SK-N-SH treated with all-trans-retinoic acid at 6 μM for 48 hours (cell line): ENCODE results near the gene ZNF664.

Experiments
- ATAC-seq: fragments of 200-7000 bp; cut with Tn5 transposase; 3 replicates; pipeline ENCODE4 v1.9.1; 2020; ENCODE audit warnings: mild to moderate bottlenecking, moderate library complexity
- BACH2 ChIP-seq: fragments of 250-450 bp; sonication (Bioruptor Pico); IDR thresholded peaks from 2 replicates; pipeline ENCODE4 v1.9.0; 2021; ENCODE audit warnings: mild to moderate bottlenecking, borderline replicate concordance
- CSDC2 ChIP-seq: fragments of 250-450 bp; sonication (Bioruptor Pico); IDR thresholded peaks from 2 replicates; pipeline ENCODE4 v1.5.0; 2020; ENCODE audit warnings: mild to moderate bottlenecking, moderate library complexity
- ESRRG ChIP-seq: fragments of 250-450 bp; sonication (Bioruptor Pico); IDR thresholded peaks from 2 replicates; pipeline ENCODE4 v1.6.1; 2021; ENCODE audit warnings: mild to moderate bottlenecking
- GLIS3 ChIP-seq: fragments of 250-450 bp; sonication (Bioruptor Pico); IDR thresholded peaks from 2 replicates; pipeline ENCODE4 v1.5.0; 2020; ENCODE audit warnings: mild to moderate bottlenecking, moderate library complexity
- ISL1 ChIP-seq: fragments of 250-450 bp; sonication (Bioruptor Pico); IDR thresholded peaks from 2 replicates; pipeline ENCODE4 v2.1.2; 2022; ENCODE audit warnings: mild to moderate bottlenecking, moderate library complexity
- PPARA ChIP-seq: fragments of 250-450 bp; sonication (Bioruptor Pico); IDR thresholded peaks from 2 replicates; pipeline ENCODE4 v1.5.0; 2020; ENCODE audit warnings: mild to moderate bottlenecking, borderline replicate concordance
- RARB ChIP-seq: fragments of 250-450 bp; sonication (Bioruptor Pico); IDR thresholded peaks from 2 replicates; pipeline ENCODE4 v1.8.0; 2021; ENCODE audit warnings: mild to moderate bottlenecking, moderate library complexity
- SNAI2 ChIP-seq: fragments of 250-450 bp; sonication (Bioruptor Pico); IDR thresholded peaks from 2 replicates; pipeline ENCODE4 v1.5.0; 2020; ENCODE audit warnings: mild to moderate bottlenecking, moderate library complexity
- TCF4 ChIP-seq: fragments of 250-450 bp; sonication (Bioruptor Pico); IDR thresholded peaks from 2 replicates; pipeline ENCODE4 v1.8.0; 2021; ENCODE audit warnings: mild to moderate bottlenecking, moderate library complexity, borderline replicate concordance
- TOX ChIP-seq: fragments of 250-450 bp; sonication (Bioruptor Pico); IDR thresholded peaks from 2 replicates; pipeline ENCODE4 v1.8.0; 2021; ENCODE audit warnings: mild to moderate bottlenecking, moderate library complexity, borderline replicate concordance
- ZC3H10 ChIP-seq: fragments of 250-450 bp; sonication (Bioruptor Pico); IDR thresholded peaks from 2 replicates; pipeline ENCODE4 v1.5.1; 2021; ENCODE audit warnings: mild to moderate bottlenecking, moderate library complexity
- ZFP3 ChIP-seq: fragments of 250-450 bp; sonication (Bioruptor Pico); IDR thresholded peaks from 2 replicates; pipeline ENCODE4 v1.5.0; 2020; ENCODE audit warnings: mild to moderate bottlenecking, moderate library complexity
- ZNF565 ChIP-seq: fragments of 450-650 bp; formaldehyde crosslinking; conservative IDR thresholded peaks from 2 replicates; pipeline ENCODE4 v1.5.0; 2020; ENCODE audit warnings: low read depth, mild to moderate bottlenecking, moderate library complexity
- ZNF70 ChIP-seq: fragments of 450-650 bp; formaldehyde crosslinking; IDR thresholded peaks from 2 replicates; pipeline ENCODE4 v1.5.0; 2020; ENCODE audit warnings: mild to moderate bottlenecking, moderate library complexity
- TF ChIP-seq, protein P1 (sequence below): fragments of 250-450 bp; sonication (Bioruptor Pico); IDR thresholded peaks from 2 replicates; pipeline ENCODE4 v1.5.1; 2020; ENCODE audit warnings: low read depth, mild to moderate bottlenecking, moderate library complexity
- TF ChIP-seq, protein P2 (sequence below): fragments of 250-450 bp; sonication (Bioruptor Pico); IDR thresholded peaks from 2 replicates; pipeline ENCODE4 v1.8.0; 2021; ENCODE audit warnings: low read depth, mild to moderate bottlenecking, moderate library complexity, borderline replicate concordance
- TF ChIP-seq, protein P3 (sequence below): fragments of 250-450 bp; sonication (Bioruptor Pico); IDR thresholded peaks from 2 replicates; pipeline ENCODE4 v1.5.0; 2020; ENCODE audit warnings: mild to moderate bottlenecking, moderate library complexity
- TF ChIP-seq, protein P4 (sequence below): fragments of 250-450 bp; sonication (Bioruptor Pico); IDR thresholded peaks from 2 replicates; pipeline ENCODE4 v1.8.0; 2020; ENCODE audit warnings: mild to moderate bottlenecking, moderate library complexity, borderline replicate concordance

The ZNF664 gene

DNA sequence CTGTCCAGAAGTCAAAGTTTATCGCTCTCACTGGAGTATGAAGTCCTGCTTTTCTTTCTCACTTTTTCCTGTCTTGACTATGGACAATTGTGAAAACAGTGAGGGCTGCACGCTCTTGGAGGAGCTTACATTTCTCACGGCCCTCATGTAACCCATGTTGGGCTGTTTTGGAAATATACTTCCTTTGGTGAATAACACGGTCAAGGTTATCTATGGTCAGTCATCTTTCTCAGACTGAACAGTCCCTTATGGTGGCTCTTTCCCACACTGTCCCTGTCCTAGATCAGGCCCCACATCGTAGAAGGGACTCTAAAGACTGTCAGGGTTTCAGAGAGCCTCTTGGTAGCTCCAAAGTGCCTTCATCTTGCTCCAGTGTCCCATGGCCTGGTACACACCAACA, 7.6 kb upstream of the ZNF664 start:
- ATAC-seq: no peak

DNA sequence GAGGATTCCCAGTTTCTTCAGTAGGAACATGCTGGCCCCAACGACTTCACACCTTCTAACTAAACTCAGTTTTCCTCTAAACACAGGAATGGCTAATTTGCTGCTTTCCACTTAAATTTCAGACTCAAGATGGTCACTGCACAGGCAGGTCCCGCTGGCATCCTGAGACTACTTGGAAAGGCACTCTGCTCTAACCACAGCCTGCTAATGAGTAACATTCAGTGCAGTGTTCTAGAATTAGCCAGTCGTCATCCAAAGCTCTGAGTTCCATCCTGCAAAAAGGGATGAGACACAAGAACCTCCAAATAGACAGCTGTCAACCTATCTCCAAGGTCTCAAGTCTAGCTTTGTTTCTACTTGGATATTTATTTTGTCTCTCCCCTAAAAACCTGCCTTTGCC, 6.4 kb upstream of the ZNF664 start:
- TF ChIP-seq ZFP3 (CRISPR knock-in tag): no peak
- TF ChIP-seq CSDC2 (CRISPR knock-in tag): no peak
- TF ChIP-seq, protein P1, sequence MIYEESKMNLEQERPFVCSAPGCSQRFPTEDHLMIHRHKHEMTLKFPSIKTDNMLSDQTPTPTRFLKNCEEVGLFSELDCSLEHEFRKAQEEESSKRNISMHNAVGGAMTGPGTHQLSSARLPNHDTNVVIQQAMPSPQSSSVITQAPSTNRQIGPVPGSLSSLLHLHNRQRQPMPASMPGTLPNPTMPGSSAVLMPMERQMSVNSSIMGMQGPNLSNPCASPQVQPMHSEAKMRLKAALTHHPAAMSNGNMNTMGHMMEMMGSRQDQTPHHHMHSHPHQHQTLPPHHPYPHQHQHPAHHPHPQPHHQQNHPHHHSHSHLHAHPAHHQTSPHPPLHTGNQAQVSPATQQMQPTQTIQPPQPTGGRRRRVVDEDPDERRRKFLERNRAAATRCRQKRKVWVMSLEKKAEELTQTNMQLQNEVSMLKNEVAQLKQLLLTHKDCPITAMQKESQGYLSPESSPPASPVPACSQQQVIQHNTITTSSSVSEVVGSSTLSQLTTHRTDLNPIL (CRISPR knock-in tag): no peak
- TF ChIP-seq, protein P2, sequence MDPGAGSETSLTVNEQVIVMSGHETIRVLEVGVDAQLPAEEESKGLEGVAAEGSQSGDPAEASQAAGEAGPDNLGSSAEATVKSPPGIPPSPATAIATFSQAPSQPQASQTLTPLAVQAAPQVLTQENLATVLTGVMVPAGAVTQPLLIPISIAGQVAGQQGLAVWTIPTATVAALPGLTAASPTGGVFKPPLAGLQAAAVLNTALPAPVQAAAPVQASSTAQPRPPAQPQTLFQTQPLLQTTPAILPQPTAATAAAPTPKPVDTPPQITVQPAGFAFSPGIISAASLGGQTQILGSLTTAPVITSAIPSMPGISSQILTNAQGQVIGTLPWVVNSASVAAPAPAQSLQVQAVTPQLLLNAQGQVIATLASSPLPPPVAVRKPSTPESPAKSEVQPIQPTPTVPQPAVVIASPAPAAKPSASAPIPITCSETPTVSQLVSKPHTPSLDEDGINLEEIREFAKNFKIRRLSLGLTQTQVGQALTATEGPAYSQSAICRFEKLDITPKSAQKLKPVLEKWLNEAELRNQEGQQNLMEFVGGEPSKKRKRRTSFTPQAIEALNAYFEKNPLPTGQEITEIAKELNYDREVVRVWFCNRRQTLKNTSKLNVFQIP (CRISPR knock-in tag): no peak
- TF ChIP-seq BACH2 (CRISPR knock-in tag): no peak
- no peak for TF ChIP-seq ZNF70 (CRISPR knock-in tag)
- no peak for TF ChIP-seq PPARA (CRISPR knock-in tag)
- no peak for TF ChIP-seq ISL1 (CRISPR knock-in tag)
- TF ChIP-seq RARB (CRISPR knock-in tag): no peak
- TF ChIP-seq ESRRG: no peak
- TF ChIP-seq TCF4: no peak
- TF ChIP-seq ZC3H10 (CRISPR knock-in tag): no peak
- TF ChIP-seq GLIS3 (CRISPR knock-in tag): no peak
- TF ChIP-seq, protein P3, sequence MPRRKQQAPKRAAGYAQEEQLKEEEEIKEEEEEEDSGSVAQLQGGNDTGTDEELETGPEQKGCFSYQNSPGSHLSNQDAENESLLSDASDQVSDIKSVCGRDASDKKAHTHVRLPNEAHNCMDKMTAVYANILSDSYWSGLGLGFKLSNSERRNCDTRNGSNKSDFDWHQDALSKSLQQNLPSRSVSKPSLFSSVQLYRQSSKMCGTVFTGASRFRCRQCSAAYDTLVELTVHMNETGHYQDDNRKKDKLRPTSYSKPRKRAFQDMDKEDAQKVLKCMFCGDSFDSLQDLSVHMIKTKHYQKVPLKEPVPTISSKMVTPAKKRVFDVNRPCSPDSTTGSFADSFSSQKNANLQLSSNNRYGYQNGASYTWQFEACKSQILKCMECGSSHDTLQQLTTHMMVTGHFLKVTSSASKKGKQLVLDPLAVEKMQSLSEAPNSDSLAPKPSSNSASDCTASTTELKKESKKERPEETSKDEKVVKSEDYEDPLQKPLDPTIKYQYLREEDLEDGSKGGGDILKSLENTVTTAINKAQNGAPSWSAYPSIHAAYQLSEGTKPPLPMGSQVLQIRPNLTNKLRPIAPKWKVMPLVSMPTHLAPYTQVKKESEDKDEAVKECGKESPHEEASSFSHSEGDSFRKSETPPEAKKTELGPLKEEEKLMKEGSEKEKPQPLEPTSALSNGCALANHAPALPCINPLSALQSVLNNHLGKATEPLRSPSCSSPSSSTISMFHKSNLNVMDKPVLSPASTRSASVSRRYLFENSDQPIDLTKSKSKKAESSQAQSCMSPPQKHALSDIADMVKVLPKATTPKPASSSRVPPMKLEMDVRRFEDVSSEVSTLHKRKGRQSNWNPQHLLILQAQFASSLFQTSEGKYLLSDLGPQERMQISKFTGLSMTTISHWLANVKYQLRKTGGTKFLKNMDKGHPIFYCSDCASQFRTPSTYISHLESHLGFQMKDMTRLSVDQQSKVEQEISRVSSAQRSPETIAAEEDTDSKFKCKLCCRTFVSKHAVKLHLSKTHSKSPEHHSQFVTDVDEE: no peak
- peak; percentile 30; the same call in 1 of the 3 replicates for ATAC-seq

More for the DNA sequence above, 7.6 kb upstream of the ZNF664 start:
- TF ChIP-seq RARB (CRISPR knock-in tag) (no peak), BACH2 (CRISPR knock-in tag) (no peak), TOX (no peak), SNAI2 (CRISPR knock-in tag) (no peak), ESRRG (no peak), ZNF565 (CRISPR knock-in tag) (no peak), ISL1 (CRISPR knock-in tag) (no peak), TCF4 (no peak)
- TF ChIP-seq, protein P4, sequence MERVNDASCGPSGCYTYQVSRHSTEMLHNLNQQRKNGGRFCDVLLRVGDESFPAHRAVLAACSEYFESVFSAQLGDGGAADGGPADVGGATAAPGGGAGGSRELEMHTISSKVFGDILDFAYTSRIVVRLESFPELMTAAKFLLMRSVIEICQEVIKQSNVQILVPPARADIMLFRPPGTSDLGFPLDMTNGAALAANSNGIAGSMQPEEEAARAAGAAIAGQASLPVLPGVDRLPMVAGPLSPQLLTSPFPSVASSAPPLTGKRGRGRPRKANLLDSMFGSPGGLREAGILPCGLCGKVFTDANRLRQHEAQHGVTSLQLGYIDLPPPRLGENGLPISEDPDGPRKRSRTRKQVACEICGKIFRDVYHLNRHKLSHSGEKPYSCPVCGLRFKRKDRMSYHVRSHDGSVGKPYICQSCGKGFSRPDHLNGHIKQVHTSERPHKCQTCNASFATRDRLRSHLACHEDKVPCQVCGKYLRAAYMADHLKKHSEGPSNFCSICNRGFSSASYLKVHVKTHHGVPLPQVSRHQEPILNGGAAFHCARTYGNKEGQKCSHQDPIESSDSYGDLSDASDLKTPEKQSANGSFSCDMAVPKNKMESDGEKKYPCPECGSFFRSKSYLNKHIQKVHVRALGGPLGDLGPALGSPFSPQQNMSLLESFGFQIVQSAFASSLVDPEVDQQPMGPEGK (CRISPR knock-in tag): no peak
- TF ChIP-seq, protein P3: no peak

DNA sequence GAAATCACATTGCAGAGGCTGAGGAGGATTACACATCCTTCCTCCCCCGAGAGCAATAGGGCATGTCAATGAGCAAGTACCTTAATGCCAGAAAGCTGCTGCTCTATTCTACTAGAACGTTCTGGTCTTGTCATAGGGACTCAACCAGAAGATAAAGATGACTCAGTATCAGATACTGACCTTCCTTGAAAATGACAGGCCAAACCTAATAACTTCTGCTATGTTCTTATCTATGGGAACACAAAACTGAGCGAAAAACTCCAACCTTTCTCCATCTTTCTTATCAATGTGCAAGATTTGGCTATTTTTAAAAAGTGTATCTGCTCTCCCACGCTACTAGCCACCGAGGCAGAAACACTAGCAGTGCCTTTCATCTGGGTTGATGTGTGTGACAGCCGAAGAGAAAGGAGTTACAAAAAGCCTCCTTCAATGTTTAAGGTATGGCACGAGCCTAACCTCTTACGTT, 5.9 kb upstream of the ZNF664 start:
- no peak for ATAC-seq
- TF ChIP-seq GLIS3 (CRISPR knock-in tag): no peak
- TF ChIP-seq, protein P4 (CRISPR knock-in tag): no peak
- TF ChIP-seq CSDC2 (CRISPR knock-in tag): no peak
- TF ChIP-seq ZNF70 (CRISPR knock-in tag): no peak
